Activated T-helper 1 cell treated with anti-CD3 and anti-CD28 coated beads, Interleukin-12 subunit alpha, Interleukin-12 subunit beta, Interleukin-2, Interleukin-4 antibody, amounts not matched to agents 30 ng/mL and 10 ng/mL and 1 ng/mL, durations not matched to agents 14 hours and 24 hours and 36 hours (primary cell): ENCODE measurements around the gene CLCNKA. TPM values are rescaled to one million over a fixed set of nuclear protein-coding genes. Genes with fewer than 3 reads are reported as not detected.
"Not testable (repeated sequence)": the region's sequence is repeated elsewhere in the genome, so short reads cannot be mapped to it uniquely, and the experiment has no call there.

Experiments
- DNase-seq: peaks from one replicate; pipeline ENCODE4 v3.0.0; 2021; ENCODE audit warnings: low spot score
- H3K27ac Mint-ChIP-seq: one replicate; pipeline ENCODE4 v1.8.0; 2021; ENCODE audit warnings: mild to moderate bottlenecking, mixed read lengths
- H3K27me3 Mint-ChIP-seq: one replicate; pipeline ENCODE4 v1.8.0; 2022; ENCODE audit warnings: mild to moderate bottlenecking, moderate library complexity, mixed read lengths; ENCODE audit not compliant: insufficient read depth
- H3K36me3 Mint-ChIP-seq: one replicate; pipeline ENCODE4 v1.8.0; 2021; ENCODE audit warnings: low read depth, mixed read lengths
- H3K4me1 Mint-ChIP-seq: one replicate; pipeline ENCODE4 v1.8.0; 2021; ENCODE audit warnings: low read depth, mixed read lengths
- H3K4me3 Mint-ChIP-seq: one replicate; pipeline ENCODE4 v1.8.0; 2021; ENCODE audit warnings: mild to moderate bottlenecking, moderate library complexity, mixed read lengths
- H3K9me3 Mint-ChIP-seq: one replicate; pipeline ENCODE4 v1.8.0; 2021; ENCODE audit warnings: mixed read lengths
- intact Hi-C: fragments of 100-400 bp; cut with micrococcal nuclease; formaldehyde crosslinking; loops from one replicate; pipeline ENCODE4 v1.15.1; 2024
- total RNA-seq: library from RNA; stranded (reverse); gene quantifications from 2 replicates; pipeline ENCODE4 v1.2.3, GENCODE V29; 2022

Gene CLCNKA
- total RNA-seq, 1 donor from 2014 or later, result not detected

GRCh38 chr1:16043521-16043920 is 21.7 kb downstream of the CLCNKA start, which contains the start of gene CLCNKB:
TSS of gene CLCNKB (plus strand) at chr1:16043782. CDS start at chr1:16044493, 711 bp downstream.
- Mint-ChIP-seq H3K27ac (no peak within 1 kb of the TSS), H3K4me3 (no peak within 1 kb of the TSS), H3K9me3 (no peaks in the 10 kb centered on the region), H3K4me1 (no peaks in the 10 kb centered on the region), H3K27me3 (peaks cover 13% of the 10 kb centered on the region), H3K36me3 (no peaks in the 10 kb centered on the region)
- intact Hi-C loops, result no loop called here
- DNase-seq, result no peak

- DNase-seq, result no peak
- H3K4me1 Mint-ChIP-seq, result no peaks in the 10 kb centered on the region
- H3K4me3 Mint-ChIP-seq, result no peak overlapping the region
- H3K27me3 Mint-ChIP-seq, result peaks cover 13% of the 10 kb centered on the region
- H3K9me3 Mint-ChIP-seq, result no peaks in the 10 kb centered on the region
- intact Hi-C loops, result no loop called here
- H3K27ac Mint-ChIP-seq, result no peak overlapping the region
- H3K36me3 Mint-ChIP-seq, result no peaks in the 10 kb centered on the region
These were observed 22.1 kb downstream of the CLCNKA start for GRCh38 chr1:16043950-16044349.

GRCh38 chr1:16046842-16047241 is 25.0 kb downstream of the CLCNKA start:
- H3K4me3 Mint-ChIP-seq, result no peak overlapping the region
- H3K9me3 Mint-ChIP-seq, result no peaks in the 10 kb centered on the region
- no peaks in the 10 kb centered on the region for H3K36me3 Mint-ChIP-seq
- no peak for DNase-seq
- intact Hi-C loops, result no loop called here
- peaks cover 13% of the 10 kb centered on the region for H3K27me3 Mint-ChIP-seq
- H3K4me1 Mint-ChIP-seq, result no peaks in the 10 kb centered on the region
- H3K27ac Mint-ChIP-seq, result no peak overlapping the region

GRCh38 chr1:16047791-16048475 is 26.1 kb downstream of the CLCNKA start:
- Mint-ChIP-seq H3K27me3 (peaks cover 13% of the 10 kb centered on the region), H3K27ac (no peak overlapping the region), H3K4me1 (no peaks in the 10 kb centered on the region), H3K36me3 (no peaks in the 10 kb centered on the region), H3K4me3 (no peak overlapping the region), H3K9me3 (no peaks in the 10 kb centered on the region)
- intact Hi-C loops, result no loop called here
- DNase-seq, result no peak

GRCh38 chr1:16048573-16049189 is 26.8 kb downstream of the CLCNKA start:
- H3K27me3 Mint-ChIP-seq, result peaks cover 13% of the 10 kb centered on the region
- no peak overlapping the region for H3K4me3 Mint-ChIP-seq
- H3K4me1 Mint-ChIP-seq, result no peaks in the 10 kb centered on the region
- no peak overlapping the region for H3K27ac Mint-ChIP-seq
- no peaks in the 10 kb centered on the region for H3K9me3 Mint-ChIP-seq
- no peaks in the 10 kb centered on the region for H3K36me3 Mint-ChIP-seq
- no peak for DNase-seq
- intact Hi-C loops, result no loop called here

- H3K4me3 Mint-ChIP-seq, result no peak overlapping the region
- H3K36me3 Mint-ChIP-seq, result no peaks in the 10 kb centered on the region
- no peak for DNase-seq
- H3K27ac Mint-ChIP-seq, result no peak overlapping the region
- no peaks in the 10 kb centered on the region for H3K9me3 Mint-ChIP-seq
- peaks cover 13% of the 10 kb centered on the region for H3K27me3 Mint-ChIP-seq
- H3K4me1 Mint-ChIP-seq, result no peaks in the 10 kb centered on the region
- intact Hi-C loops, result no loop called here
These were observed 28.5 kb downstream of the CLCNKA start for GRCh38 chr1:16050328-16050727.

GRCh38 chr1:16051039-16051438 is 29.2 kb downstream of the CLCNKA start:
- Mint-ChIP-seq H3K27ac (no peak overlapping the region), H3K4me3 (no peak overlapping the region), H3K27me3 (peaks cover 13% of the 10 kb centered on the region), H3K36me3 (no peaks in the 10 kb centered on the region), H3K9me3 (no peaks in the 10 kb centered on the region), H3K4me1 (peaks cover 4% of the 10 kb centered on the region)
- no peak for DNase-seq
- intact Hi-C loops, result no loop called here

GRCh38 chr1:16051949-16052348 is 30.1 kb downstream of the CLCNKA start:
- H3K9me3 Mint-ChIP-seq, H3K4me1 Mint-ChIP-seq: not testable (repeated sequence)
- peaks cover 13% of the 10 kb centered on the region for H3K27me3 Mint-ChIP-seq

GRCh38 chr1:16053781-16054502 is 32.1 kb downstream of the CLCNKA start:
- no peak for DNase-seq
- Mint-ChIP-seq H3K27me3 (peaks cover 4% of the 10 kb centered on the region), H3K36me3 (no peaks in the 10 kb centered on the region), H3K4me1 (peaks cover 7% of the 10 kb centered on the region), H3K27ac (no peak overlapping the region), H3K9me3 (no peaks in the 10 kb centered on the region), H3K4me3 (no peak overlapping the region)
- intact Hi-C loops, result no loop called here

More at GRCh38 chr1:16051949-16052348, 30.1 kb downstream of the CLCNKA start:
- DNase-seq, H3K27ac Mint-ChIP-seq, H3K36me3 Mint-ChIP-seq, H3K4me3 Mint-ChIP-seq, intact Hi-C loops: not testable (repeated sequence)

GRCh38 chr1:16054598-16055540 is 33.0 kb downstream of the CLCNKA start:
- DNase-seq, result no peak
- no peaks in the 10 kb centered on the region for H3K36me3 Mint-ChIP-seq
- H3K27ac Mint-ChIP-seq, result no peak overlapping the region
- no peaks in the 10 kb centered on the region for H3K9me3 Mint-ChIP-seq
- peaks cover under 1% of the 10 kb centered on the region for H3K27me3 Mint-ChIP-seq
- peaks cover 7% of the 10 kb centered on the region for H3K4me1 Mint-ChIP-seq
- no peak overlapping the region for H3K4me3 Mint-ChIP-seq
- intact Hi-C loops, result no loop called here

GRCh38 chr1:16055613-16056520 is 34.0 kb downstream of the CLCNKA start:
- Mint-ChIP-seq H3K4me3 (no peak overlapping the region), H3K27me3 (peaks cover 3% of the 10 kb centered on the region), H3K9me3 (no peaks in the 10 kb centered on the region), H3K36me3 (no peaks in the 10 kb centered on the region), H3K27ac (no peak overlapping the region), H3K4me1 (peaks cover 7% of the 10 kb centered on the region)
- intact Hi-C loops, result loop anchor here (1.0 kb wide), 4 partner anchors 47 to 264 kb away; no protein-coding TSS in a partner anchor
- peak; percentile 77 for DNase-seq
